22Rv1 (cell line): ENCODE data around the gene ARID3B.

ENCODE experiments used
- H3K27ac ChIP-seq: fragments of 450-650 bp; 2 replicates; pipeline ENCODE4 v1.5.1; 2017
- ZFX ChIP-seq: fragments of 450-650 bp; IDR thresholded peaks from 2 replicates; pipeline ENCODE4 v1.6.1; 2017; ENCODE audit warnings: antibody characterized with exemption, borderline replicate concordance
- TF ChIP-seq, protein P1 (sequence below): fragments of 450-650 bp; IDR thresholded peaks from 2 replicates; pipeline ENCODE4 v1.5.1; 2017; ENCODE audit warnings: mild to moderate bottlenecking

The ARID3B gene

DNA sequence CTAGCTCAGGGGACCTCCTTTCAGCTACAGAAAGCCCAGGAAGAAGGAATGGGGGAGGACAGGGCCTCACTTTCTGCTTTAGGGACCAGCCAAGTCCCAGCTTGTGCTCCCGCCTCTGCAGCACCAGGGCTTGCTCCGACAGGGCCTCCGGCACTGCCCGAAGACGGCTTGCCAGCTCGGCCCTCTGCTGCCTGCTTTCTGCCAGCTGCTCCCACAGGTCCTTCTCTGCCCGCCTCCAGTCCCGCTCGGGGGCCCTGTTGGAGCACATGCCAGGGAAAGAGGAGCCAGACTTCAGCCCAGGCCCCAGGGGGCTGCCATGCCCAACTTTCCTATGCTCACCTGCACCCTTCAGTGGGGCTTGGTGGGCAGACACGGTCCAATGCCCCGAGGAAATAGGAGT is 70.3 kb downstream of the ARID3B start:
- no peak overlapping the region for H3K27ac ChIP-seq
- no peak for TF ChIP-seq ZFX
- TF ChIP-seq, protein P1, sequence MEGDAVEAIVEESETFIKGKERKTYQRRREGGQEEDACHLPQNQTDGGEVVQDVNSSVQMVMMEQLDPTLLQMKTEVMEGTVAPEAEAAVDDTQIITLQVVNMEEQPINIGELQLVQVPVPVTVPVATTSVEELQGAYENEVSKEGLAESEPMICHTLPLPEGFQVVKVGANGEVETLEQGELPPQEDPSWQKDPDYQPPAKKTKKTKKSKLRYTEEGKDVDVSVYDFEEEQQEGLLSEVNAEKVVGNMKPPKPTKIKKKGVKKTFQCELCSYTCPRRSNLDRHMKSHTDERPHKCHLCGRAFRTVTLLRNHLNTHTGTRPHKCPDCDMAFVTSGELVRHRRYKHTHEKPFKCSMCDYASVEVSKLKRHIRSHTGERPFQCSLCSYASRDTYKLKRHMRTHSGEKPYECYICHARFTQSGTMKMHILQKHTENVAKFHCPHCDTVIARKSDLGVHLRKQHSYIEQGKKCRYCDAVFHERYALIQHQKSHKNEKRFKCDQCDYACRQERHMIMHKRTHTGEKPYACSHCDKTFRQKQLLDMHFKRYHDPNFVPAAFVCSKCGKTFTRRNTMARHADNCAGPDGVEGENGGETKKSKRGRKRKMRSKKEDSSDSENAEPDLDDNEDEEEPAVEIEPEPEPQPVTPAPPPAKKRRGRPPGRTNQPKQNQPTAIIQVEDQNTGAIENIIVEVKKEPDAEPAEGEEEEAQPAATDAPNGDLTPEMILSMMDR = no peak

DNA sequence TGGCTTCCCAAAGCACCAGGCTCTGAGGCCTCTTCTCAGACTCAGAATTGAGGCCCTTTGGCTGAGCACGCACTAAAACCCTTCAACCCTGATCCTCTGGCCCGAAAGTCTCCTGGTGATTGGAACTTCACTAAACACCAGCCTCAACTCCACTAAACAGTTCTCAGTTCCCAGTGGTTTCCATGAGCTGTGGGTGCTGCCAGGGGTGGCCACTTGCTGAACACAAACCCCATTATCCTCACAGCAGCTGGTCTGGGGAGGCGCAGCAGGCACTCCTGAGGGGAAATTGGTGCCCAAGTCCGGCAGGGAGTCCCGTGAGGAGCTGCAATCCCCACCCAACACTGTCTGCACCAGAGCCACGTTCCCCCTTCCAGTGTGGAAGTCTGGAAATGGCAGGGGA is 70.8 kb downstream of the ARID3B start:
- no peak overlapping the region for H3K27ac ChIP-seq

DNA sequence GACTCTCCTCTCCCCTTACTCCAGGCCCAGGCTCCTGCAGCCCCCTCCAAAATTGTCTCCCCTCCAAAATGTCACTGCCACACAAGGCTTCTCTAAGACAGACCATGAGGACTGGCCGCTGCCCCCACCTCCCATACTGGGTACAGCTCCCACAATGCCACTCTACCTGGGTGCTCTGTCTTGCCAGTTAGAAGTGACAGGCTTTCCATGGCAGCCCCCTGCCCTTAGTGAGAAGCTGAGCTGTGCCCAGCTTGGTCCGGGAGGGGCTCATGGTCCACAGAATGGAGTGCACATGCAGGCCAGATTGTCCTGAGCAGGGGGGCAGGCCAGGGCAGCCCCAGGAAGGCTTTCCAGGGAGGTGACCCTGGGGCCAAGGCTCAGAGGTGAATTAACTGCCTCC is 71.7 kb downstream of the ARID3B start:
- no peak overlapping the region for H3K27ac ChIP-seq
- TF ChIP-seq ZFX = no peak
- TF ChIP-seq, protein P1 = no peak

More for the DNA sequence above, 70.8 kb downstream of the ARID3B start:
- no peak for TF ChIP-seq ZFX
- TF ChIP-seq, protein P1 = no peak

DNA sequence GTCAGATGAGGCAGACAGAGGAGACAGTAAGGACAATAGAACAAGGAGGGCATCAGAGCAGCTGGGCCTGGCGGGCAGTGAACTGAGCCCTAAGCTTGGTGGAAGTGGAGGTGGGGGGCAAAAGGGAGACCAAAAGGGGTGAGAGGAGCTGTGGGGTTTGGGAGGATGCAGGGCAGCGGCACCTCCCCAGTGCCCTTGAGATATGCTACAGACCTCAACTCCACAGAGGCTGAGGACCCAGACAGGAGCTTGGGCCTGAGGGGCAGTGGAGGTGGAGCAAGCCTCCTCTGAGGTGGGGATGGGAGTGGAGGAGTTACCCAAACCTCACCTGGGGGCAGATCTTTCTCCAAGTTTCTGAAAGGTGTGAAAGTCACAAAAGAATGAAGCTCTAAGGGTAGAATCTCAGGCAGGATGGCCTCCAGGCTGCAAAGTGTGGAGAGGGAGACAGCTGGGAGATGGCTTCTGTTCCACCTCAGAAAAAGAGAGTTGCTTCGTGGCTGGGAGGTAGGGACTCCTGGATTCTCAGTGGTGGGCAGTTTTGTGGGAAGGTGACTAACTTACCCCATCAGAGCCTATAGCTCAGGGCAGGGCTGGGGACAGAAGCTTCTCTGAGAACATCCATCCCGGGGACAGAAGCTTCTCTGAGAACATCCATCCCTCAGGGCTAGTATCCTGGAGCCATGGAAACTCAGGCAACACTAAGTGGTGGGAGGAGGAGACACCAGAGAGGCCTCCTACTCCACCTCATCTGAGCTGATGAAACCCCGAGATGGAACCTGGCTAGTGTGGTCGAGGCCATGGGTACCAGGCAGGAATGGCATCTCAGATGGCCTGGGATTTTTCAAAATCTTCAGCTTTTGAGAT is 72.3 kb downstream of the ARID3B start:
- no peak overlapping the region; the same call in 1 of the 2 replicates for H3K27ac ChIP-seq
- no peak for TF ChIP-seq ZFX
- TF ChIP-seq, protein P1 = no peak

DNA sequence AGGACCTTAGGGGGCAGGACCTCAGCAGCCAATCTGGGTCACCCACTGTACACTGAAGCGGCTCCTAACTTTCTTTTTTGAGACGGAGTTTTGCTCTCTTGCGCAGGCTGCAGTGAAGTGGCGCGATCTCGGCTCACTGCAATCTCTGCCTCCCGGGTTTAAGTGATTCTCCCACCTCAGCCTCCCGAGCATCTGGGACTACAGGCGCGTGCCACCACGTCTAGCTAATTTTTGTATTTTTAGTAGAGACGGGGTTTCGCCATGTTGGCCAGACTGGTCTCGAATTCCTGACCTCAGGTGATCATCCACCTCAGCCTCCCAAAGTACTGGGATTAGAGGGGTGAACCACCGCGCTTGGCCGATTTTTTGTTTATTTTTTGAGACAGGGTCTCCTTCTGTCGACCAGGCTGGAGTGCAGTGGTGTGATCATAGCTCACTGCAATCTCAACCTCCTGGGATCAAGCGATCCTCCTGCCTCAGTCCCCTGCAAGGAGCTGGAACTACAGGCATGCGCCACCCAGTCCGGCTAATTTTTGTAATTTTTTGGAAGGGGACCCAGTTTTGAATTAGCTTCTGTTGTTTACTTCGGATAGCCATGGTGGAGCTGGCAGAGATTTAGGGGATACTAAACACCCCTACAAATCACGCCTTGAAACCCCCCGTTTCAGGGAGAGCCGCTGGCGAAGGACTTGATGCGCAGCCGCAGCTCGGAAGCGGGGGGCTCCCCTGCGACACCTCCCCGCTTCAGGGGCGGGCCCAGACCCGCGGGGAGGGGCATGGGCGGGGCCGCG is 73.1 kb downstream of the ARID3B start:
- H3K27ac ChIP-seq = peak overlapping the region; percentile 96
- TF ChIP-seq, protein P1 = no peak
- no peak for TF ChIP-seq ZFX

DNA sequence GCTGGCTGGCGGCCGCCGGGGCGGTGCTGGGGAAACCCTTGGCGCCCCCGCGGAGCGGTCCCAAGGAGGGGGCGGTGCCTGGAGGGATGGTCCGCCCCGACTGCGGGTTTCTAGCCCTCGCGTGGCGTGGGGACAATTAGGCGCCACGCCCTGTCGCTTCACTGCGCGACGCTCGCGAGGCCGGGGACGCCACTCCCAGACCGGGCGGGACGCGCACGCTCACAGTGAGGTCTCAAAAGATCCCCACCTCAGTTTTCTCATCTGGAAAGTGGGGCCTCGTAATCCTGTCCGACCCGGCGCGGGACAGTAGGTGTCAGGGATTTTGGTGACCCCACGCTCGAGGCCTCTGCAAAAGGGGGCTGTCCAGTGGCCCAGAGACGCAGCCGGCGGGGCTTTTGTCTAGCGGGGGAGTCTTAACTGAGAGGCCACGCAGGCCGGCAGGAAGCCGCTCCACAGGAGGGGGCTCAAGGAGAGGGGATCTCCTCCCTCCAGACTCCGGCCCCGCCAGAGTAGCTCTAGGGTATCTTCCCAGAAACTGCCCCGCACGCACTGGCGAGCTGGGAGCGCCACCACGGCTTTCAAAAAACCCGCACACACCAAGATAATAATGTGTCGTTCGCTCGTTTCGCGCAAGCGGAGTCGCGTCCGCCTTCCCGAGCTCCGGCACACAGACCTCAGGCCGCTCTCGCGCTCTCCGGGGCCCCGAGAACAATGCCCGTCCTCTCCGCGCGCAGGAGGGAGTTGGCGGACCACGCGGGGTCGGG is 73.9 kb downstream of the ARID3B start:
- TF ChIP-seq ZFX = no peak
- TF ChIP-seq, protein P1 = no peak
- peak overlapping the region; percentile 96 for H3K27ac ChIP-seq
